Kidney epithelial cell (primary cell): Measurements from ENCODE around the gene NFATC1. TPM values are rescaled to one million over a fixed set of nuclear protein-coding genes. Genes with fewer than 3 reads are reported as not detected.
A peak's percentile ranks its signal among the peaks of the same experiment; 100 is the strongest.

Source experiments
- DNase-seq: peaks from one replicate; pipeline ENCODE4 v3.0.0-alpha.2; 2010; ENCODE audit warnings: low read depth
- H3K27me3 ChIP-seq: 2 replicates; pipeline ENCODE4 v1.6.0; 2011; ENCODE audit warnings: low read length; ENCODE audit not compliant: control insufficient read depth, insufficient read depth
- H3K36me3 ChIP-seq: 2 replicates; pipeline ENCODE4 v1.5.1; 2011; ENCODE audit warnings: low read length; ENCODE audit not compliant: control insufficient read depth, insufficient read depth
- H3K4me3 ChIP-seq: 2 replicates; pipeline ENCODE4 v1.5.1; 2011; ENCODE audit warnings: low read depth, mild to moderate bottlenecking, control low read depth, low read length
- total RNA-seq: library from RNA; depleted of rRNA; stranded (reverse); fragments of >200 nt; gene quantifications from 2 replicates; pipeline ENCODE4 v1.2.3, GENCODE V29; 2015
- TF ChIP-seq, protein P1 (sequence below): IDR thresholded peaks from 2 replicates; pipeline ENCODE4 v1.5.1; 2011; ENCODE audit warnings: mild to moderate bottlenecking, moderate library complexity, low read length, control low read depth, inconsistent platforms; ENCODE audit not compliant: insufficient read depth, poor library complexity, severe bottlenecking

NFATC1 gene
- total RNA-seq, 1 donor from 2014 or later: 2.7 TPM

DNA sequence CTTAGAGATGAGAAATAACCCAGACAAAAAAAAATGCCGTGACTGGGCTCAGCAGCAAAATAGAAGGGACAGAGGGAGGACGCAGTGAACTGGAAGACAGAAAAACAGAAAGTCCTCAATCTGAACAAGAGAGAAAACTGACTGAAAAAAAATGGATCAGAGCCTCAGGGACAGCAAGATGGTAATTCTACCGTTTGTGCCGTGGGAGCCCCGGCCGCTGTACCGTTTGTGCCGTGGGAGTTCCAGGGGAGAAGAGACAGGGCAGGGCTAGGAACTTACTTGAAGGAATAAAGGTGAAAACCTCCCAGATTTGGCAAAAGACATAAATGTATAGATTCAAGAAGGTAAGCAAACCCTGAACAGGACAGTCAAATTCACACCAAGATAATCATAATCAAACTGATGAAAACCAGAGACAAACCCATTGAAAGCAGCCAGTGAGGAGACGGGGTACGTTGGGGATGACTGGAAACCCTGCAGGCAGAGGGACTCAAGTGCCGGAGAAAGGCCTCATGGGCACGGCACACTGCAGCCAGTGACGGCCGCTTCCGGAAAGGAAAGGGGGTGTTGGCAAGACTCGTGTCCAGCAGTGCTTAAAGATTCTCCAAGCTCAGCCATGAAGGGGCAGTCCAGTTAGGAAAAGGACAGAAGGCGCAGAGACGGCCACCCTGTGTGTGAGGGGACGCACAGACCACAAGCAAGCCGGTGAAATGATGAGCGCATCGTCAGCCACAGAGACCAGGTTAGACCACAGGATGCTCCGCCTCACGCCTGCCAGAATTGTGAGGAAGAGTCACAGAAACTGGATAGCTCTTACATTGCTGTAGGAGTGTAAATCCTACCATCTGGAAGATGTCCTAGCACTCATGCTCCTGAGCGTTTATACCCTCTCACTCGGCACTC, 40.0 kb upstream of the NFATC1 start:
- no peak for DNase-seq
- TF ChIP-seq, protein P1, sequence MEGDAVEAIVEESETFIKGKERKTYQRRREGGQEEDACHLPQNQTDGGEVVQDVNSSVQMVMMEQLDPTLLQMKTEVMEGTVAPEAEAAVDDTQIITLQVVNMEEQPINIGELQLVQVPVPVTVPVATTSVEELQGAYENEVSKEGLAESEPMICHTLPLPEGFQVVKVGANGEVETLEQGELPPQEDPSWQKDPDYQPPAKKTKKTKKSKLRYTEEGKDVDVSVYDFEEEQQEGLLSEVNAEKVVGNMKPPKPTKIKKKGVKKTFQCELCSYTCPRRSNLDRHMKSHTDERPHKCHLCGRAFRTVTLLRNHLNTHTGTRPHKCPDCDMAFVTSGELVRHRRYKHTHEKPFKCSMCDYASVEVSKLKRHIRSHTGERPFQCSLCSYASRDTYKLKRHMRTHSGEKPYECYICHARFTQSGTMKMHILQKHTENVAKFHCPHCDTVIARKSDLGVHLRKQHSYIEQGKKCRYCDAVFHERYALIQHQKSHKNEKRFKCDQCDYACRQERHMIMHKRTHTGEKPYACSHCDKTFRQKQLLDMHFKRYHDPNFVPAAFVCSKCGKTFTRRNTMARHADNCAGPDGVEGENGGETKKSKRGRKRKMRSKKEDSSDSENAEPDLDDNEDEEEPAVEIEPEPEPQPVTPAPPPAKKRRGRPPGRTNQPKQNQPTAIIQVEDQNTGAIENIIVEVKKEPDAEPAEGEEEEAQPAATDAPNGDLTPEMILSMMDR: no peak
- H3K4me3 ChIP-seq: no peak overlapping the region

DNA sequence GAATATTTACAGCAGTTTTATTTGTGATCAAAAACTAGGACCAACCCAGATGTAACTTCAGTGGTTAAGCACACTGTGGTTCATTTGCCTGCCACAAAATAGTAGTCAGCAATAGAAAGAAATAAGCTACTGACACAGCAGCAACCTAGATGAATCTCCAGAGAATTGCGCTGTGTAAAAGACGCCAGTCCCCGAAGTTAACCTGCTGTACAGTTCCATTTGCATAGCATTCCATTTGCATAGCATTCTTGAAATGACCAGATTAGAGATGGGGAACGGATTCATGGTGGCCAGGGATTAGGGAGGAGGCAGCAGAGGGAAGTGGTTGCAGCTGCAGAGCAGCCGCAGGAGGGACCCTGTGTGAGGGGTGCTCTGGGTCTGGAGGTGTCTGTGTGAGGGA, 39.3 kb upstream of the NFATC1 start:
- Histone ChIP-seq H3K4me3 (no peak overlapping the region), H3K36me3 (no peaks in the 10 kb centered on the region), H3K27me3 (no peaks in the 10 kb centered on the region)
- DNase-seq: no peak
- TF ChIP-seq, protein P1: no peak

More for the DNA sequence above, 40.0 kb upstream of the NFATC1 start:
- Histone ChIP-seq H3K36me3 (no peaks in the 10 kb centered on the region), H3K27me3 (no peaks in the 10 kb centered on the region)

DNA sequence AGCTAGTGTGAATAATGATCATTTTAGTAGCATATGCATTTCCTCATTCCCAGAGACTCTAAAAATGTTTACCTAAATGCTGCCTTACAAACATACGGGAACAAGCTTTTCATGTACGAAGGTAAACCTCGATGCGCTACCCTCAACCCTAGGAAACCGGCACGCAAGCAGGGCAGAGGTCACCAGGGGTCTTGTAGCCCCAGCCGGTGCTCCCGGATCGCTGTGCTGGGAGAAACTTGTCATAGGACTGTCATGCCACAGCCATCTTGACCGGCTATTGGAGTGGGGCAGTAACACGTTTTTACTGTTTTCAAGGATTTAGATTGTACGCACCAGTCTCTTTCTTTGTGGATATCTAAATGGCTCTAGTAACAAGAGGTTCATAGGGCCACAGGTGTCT, 34.8 kb upstream of the NFATC1 start:
- no peaks in the 10 kb centered on the region for H3K36me3 ChIP-seq
- H3K4me3 ChIP-seq: no peak overlapping the region
- no peaks in the 10 kb centered on the region for H3K27me3 ChIP-seq
- no peak for DNase-seq
- TF ChIP-seq, protein P1: no peak

DNA sequence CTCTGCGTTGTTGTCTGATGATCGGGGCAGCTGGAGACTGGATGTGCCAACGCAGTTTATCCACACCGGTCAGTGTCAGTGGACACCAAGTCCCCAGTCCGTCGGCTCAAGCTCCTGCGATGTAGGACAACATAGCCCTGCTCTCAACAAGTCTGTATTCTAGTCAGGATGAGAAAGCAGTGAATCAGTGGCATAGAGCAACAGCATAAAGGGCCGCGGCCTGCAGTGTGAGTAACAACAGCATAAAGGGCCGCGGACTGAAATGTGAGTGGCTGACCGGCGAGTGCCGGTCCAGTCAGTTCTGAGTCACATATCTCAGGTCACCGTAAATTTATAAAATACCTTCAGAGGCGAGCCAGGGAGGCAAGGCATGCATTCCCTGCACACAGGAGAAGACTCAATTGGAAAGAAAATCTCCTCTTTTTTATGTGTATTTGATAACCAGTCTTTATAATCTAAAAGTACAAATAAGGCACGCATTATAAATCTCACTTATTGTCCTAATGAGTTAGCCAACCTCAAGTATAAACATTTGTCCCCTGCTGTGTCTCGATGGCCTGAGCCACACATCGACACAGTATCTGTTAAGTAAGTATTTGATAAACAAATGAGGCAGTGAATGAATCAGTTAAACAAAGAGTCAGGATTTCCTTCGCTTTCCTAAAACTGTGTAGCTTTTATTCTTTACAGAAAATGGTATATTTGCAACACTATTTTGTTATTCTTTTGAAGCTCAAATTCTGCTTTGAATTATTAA, 33.8 kb upstream of the NFATC1 start:
- no peak overlapping the region for H3K4me3 ChIP-seq

DNA sequence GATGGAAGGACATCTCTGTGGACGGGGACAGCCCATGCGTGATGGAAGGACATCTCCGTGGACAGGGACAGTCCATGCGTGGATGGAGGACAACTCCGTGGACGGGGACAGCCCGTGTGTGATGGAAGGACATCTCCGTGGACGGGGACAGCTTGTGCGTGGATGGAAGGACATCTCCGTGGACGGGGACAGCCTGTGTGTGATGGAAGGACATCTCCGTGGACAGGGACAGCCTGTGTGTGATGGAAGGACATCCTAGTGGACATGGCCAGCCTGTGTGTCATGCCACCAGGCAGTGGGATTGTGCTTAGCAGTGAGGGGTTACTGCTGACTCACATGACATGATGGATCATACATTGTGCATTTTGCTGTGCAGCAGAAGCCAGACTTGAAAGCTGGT, 30.0 kb upstream of the NFATC1 start:
- Histone ChIP-seq H3K27me3 (no peaks in the 10 kb centered on the region), H3K36me3 (no peaks in the 10 kb centered on the region), H3K4me3 (no peak overlapping the region)
- TF ChIP-seq, protein P1: no peak
- no peak for DNase-seq

More for the DNA sequence above, 33.8 kb upstream of the NFATC1 start:
- no peaks in the 10 kb centered on the region for H3K36me3 ChIP-seq
- TF ChIP-seq, protein P1: no peak
- DNase-seq: peak; percentile 28
- H3K27me3 ChIP-seq: no peaks in the 10 kb centered on the region
